HepG2 (cell line): ENCODE results near the gene NDUFB3. TPM values are rescaled to one million over a fixed set of nuclear protein-coding genes. Genes with fewer than 3 reads are reported as not detected.

Source experiments
- CHD2 ChIP-seq: IDR thresholded peaks from 2 replicates; pipeline ENCODE4 v1.6.1; 2011; ENCODE audit warnings: low read depth, low read length, improper control_type of control experiment
- FOSL2 ChIP-seq: sonication (generic); formaldehyde crosslinking; IDR thresholded peaks from 2 replicates; pipeline ENCODE4 v1.4.0; 2020; ENCODE audit warnings: missing genetic modification reagents
- SMC3 ChIP-seq: IDR thresholded peaks from 2 replicates; pipeline ENCODE4 v1.6.1; 2011; ENCODE audit warnings: low read length, improper control_type of control experiment
- SOX5 ChIP-seq: IDR thresholded peaks from 2 replicates; pipeline ENCODE4 v1.6.1; 2016; ENCODE audit warnings: borderline replicate concordance
- SOX6 ChIP-seq, 2 experiments: fragments of 450-650 bp in 1 of 2; sonication (generic) in 1 of 2; formaldehyde crosslinking in 1 of 2; IDR thresholded peaks; 2 replicates each; pipeline versions ENCODE4 v1.4.0 to v1.6.1; 2017 to 2020; ENCODE audit warnings: antibody characterized with exemption in 1 of 2, mild to moderate bottlenecking in 1 of 2, missing genetic modification reagents in 1 of 2
- ZNF713 ChIP-seq: sonication (generic); formaldehyde crosslinking; IDR thresholded peaks from 2 replicates; pipeline ENCODE4 v1.4.0; 2020; ENCODE audit warnings: mild to moderate bottlenecking, missing genetic modification reagents
- ZNF816 ChIP-seq: sonication (generic); formaldehyde crosslinking; IDR thresholded peaks from 2 replicates; pipeline ENCODE4 v1.8.0; 2022; ENCODE audit warnings: missing genetic modification reagents, mild to moderate bottlenecking, borderline replicate concordance
- polyA plus RNA-seq, 8 experiments: library from polyadenylated mRNA; depleted of rRNA in 3 of 8; stranded (reverse) in 7 of 8; unstranded in 1 of 8; fragments of >200 nt; fragmentation: Illumina TruSeq in 4 of 8; extraction: Trizol in 4 of 8; gene quantifications; 2 replicates each; pipeline versions ENCODE4 v1.2.1 to v1.2.3, GENCODE V29; 2011 to 2016; ENCODE audit warnings: low read depth in 4 of 8, missing spikeins in 1 of 8, mixed read lengths in 1 of 8; ENCODE audit not compliant: insufficient read depth in 1 of 8
- total RNA-seq, 5 experiments: library from RNA; depleted of rRNA; stranded (reverse); fragments of >200 nt; fragmentation: Illumina TruSeq; extraction: Trizol; gene quantifications; 2 replicates each; pipeline ENCODE4 v1.2.3, GENCODE V29; 2016; ENCODE audit warnings: low read depth in 1 of 5
- TF ChIP-seq, protein P1 (sequence below): sonication (generic); formaldehyde crosslinking; IDR thresholded peaks from 2 replicates; pipeline ENCODE4 v1.5.1; 2020; ENCODE audit warnings: mild to moderate bottlenecking, missing genetic modification reagents, borderline replicate concordance
- TF ChIP-seq, protein P2 (sequence below): sonication (generic); formaldehyde crosslinking; IDR thresholded peaks from 2 replicates; pipeline ENCODE4 v1.4.0; 2020; ENCODE audit warnings: missing genetic modification reagents
- TF ChIP-seq, protein P3 (sequence below): sonication (generic); formaldehyde crosslinking; IDR thresholded peaks from 2 replicates; pipeline ENCODE4 v1.4.0; 2020; ENCODE audit warnings: missing genetic modification reagents
- TF ChIP-seq, protein P4 (sequence below): IDR thresholded peaks from 2 replicates; pipeline ENCODE4 v1.6.1; 2016; ENCODE audit warnings: missing genetic modification reagents, missing compliant biosample characterization
- TF ChIP-seq, protein P5 (sequence below), 2 experiments: sonication (generic) in 1 of 2; formaldehyde crosslinking in 1 of 2; IDR thresholded peaks; 2 replicates each; pipeline versions ENCODE4 v1.4.0 to v1.6.1; 2016 to 2020; ENCODE audit warnings: borderline replicate concordance in 1 of 2, low read depth in 1 of 2, mild to moderate bottlenecking in 1 of 2, missing genetic modification reagents in 1 of 2

Gene NDUFB3
- total and polyA plus RNA-seq, 2 of the 13 experiments (the other 11 are each of a cell fraction or from before 2014, with no cell fraction given) = 50.7 to 159 TPM

DNA sequence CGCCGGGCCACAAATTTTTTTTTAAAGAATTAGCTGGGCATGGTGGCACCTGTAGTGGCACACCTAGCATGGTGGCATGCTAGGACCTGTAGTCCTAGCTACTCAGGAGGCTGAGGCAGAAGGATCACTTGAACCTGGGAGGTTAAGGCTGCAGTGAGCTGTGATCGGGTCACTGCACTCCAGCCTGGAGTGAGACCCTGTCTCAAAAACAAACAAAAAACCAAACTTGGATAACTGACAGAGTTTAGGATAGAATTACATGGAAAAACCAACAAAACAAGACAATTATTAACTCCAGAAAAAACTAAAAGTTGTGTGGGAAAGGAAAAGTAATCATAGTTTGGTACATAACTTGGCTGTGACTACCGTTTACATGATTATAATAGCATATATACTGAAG lies 42.5 kb downstream of the NDUFB3 start (continued):
- TF ChIP-seq ZNF816 (CRISPR knock-in tag) (0 out of 2 replicates have a peak, but pooled peaks have one; percentile 6), FOSL2 (0 out of 2 replicates have a peak, but pooled peaks have one; percentile 5), CHD2 (no peak), SOX5 (CRISPR knock-in tag) (peak; percentile 33; the same call in 1 of the 2 replicates), ZNF713 (CRISPR knock-in tag) (no peak), SOX6 (IDR thresholded peaks at IDR 0.05) (no peak), SOX6 (CRISPR knock-in tag; IDR thresholded peaks at IDR 0.05) (peak; percentile 57; the same call in 1 of the 2 replicates), SMC3 (no peak)
- TF ChIP-seq, protein P1, sequence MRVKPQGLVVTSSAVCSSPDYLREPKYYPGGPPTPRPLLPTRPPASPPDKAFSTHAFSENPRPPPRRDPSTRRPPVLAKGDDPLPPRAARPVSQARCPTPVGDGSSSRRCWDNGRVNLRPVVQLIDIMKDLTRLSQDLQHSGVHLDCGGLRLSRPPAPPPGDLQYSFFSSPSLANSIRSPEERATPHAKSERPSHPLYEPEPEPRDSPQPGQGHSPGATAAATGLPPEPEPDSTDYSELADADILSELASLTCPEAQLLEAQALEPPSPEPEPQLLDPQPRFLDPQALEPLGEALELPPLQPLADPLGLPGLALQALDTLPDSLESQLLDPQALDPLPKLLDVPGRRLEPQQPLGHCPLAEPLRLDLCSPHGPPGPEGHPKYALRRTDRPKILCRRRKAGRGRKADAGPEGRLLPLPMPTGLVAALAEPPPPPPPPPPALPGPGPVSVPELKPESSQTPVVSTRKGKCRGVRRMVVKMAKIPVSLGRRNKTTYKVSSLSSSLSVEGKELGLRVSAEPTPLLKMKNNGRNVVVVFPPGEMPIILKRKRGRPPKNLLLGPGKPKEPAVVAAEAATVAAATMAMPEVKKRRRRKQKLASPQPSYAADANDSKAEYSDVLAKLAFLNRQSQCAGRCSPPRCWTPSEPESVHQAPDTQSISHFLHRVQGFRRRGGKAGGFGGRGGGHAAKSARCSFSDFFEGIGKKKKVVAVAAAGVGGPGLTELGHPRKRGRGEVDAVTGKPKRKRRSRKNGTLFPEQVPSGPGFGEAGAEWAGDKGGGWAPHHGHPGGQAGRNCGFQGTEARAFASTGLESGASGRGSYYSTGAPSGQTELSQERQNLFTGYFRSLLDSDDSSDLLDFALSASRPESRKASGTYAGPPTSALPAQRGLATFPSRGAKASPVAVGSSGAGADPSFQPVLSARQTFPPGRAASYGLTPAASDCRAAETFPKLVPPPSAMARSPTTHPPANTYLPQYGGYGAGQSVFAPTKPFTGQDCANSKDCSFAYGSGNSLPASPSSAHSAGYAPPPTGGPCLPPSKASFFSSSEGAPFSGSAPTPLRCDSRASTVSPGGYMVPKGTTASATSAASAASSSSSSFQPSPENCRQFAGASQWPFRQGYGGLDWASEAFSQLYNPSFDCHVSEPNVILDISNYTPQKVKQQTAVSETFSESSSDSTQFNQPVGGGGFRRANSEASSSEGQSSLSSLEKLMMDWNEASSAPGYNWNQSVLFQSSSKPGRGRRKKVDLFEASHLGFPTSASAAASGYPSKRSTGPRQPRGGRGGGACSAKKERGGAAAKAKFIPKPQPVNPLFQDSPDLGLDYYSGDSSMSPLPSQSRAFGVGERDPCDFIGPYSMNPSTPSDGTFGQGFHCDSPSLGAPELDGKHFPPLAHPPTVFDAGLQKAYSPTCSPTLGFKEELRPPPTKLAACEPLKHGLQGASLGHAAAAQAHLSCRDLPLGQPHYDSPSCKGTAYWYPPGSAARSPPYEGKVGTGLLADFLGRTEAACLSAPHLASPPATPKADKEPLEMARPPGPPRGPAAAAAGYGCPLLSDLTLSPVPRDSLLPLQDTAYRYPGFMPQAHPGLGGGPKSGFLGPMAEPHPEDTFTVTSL (CRISPR knock-in tag) = peak; percentile 70; the same call in 1 of the 2 replicates
- TF ChIP-seq, protein P2, sequence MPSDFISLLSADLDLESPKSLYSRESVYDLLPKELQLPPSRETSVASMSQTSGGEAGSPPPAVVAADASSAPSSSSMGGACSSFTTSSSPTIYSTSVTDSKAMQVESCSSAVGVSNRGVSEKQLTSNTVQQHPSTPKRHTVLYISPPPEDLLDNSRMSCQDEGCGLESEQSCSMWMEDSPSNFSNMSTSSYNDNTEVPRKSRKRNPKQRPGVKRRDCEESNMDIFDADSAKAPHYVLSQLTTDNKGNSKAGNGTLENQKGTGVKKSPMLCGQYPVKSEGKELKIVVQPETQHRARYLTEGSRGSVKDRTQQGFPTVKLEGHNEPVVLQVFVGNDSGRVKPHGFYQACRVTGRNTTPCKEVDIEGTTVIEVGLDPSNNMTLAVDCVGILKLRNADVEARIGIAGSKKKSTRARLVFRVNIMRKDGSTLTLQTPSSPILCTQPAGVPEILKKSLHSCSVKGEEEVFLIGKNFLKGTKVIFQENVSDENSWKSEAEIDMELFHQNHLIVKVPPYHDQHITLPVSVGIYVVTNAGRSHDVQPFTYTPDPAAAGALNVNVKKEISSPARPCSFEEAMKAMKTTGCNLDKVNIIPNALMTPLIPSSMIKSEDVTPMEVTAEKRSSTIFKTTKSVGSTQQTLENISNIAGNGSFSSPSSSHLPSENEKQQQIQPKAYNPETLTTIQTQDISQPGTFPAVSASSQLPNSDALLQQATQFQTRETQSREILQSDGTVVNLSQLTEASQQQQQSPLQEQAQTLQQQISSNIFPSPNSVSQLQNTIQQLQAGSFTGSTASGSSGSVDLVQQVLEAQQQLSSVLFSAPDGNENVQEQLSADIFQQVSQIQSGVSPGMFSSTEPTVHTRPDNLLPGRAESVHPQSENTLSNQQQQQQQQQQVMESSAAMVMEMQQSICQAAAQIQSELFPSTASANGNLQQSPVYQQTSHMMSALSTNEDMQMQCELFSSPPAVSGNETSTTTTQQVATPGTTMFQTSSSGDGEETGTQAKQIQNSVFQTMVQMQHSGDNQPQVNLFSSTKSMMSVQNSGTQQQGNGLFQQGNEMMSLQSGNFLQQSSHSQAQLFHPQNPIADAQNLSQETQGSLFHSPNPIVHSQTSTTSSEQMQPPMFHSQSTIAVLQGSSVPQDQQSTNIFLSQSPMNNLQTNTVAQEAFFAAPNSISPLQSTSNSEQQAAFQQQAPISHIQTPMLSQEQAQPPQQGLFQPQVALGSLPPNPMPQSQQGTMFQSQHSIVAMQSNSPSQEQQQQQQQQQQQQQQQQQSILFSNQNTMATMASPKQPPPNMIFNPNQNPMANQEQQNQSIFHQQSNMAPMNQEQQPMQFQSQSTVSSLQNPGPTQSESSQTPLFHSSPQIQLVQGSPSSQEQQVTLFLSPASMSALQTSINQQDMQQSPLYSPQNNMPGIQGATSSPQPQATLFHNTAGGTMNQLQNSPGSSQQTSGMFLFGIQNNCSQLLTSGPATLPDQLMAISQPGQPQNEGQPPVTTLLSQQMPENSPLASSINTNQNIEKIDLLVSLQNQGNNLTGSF = no peak
- TF ChIP-seq, protein P3, sequence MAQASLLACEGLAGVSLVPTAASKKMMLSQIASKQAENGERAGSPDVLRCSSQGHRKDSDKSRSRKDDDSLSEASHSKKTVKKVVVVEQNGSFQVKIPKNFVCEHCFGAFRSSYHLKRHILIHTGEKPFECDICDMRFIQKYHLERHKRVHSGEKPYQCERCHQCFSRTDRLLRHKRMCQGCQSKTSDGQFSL (CRISPR knock-in tag) = no peak
- TF ChIP-seq, protein P4, sequence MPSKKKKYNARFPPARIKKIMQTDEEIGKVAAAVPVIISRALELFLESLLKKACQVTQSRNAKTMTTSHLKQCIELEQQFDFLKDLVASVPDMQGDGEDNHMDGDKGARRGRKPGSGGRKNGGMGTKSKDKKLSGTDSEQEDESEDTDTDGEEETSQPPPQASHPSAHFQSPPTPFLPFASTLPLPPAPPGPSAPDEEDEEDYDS (CRISPR knock-in tag) = peak; percentile 57
- TF ChIP-seq, protein P5, sequence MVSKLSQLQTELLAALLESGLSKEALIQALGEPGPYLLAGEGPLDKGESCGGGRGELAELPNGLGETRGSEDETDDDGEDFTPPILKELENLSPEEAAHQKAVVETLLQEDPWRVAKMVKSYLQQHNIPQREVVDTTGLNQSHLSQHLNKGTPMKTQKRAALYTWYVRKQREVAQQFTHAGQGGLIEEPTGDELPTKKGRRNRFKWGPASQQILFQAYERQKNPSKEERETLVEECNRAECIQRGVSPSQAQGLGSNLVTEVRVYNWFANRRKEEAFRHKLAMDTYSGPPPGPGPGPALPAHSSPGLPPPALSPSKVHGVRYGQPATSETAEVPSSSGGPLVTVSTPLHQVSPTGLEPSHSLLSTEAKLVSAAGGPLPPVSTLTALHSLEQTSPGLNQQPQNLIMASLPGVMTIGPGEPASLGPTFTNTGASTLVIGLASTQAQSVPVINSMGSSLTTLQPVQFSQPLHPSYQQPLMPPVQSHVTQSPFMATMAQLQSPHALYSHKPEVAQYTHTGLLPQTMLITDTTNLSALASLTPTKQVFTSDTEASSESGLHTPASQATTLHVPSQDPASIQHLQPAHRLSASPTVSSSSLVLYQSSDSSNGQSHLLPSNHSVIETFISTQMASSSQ (IDR thresholded peaks at IDR 0.05; ENCODE audit: low read depth) = peak; percentile 60; the same call in 1 of the 2 replicates
- TF ChIP-seq, protein P5 (CRISPR knock-in tag; IDR thresholded peaks at IDR 0.05; ENCODE audit: borderline replicate concordance) = 0 out of 2 replicates have a peak, but pooled peaks have one; percentile 34
